HUES64 (cell line): Measurements from ENCODE around the gene LCLAT1.

Source experiments
- H3K27ac ChIP-seq: 2 replicates; pipeline ENCODE4 v1.7.0; 2013; ENCODE audit warnings: low read depth, low read length, inconsistent platforms
- H3K27me3 ChIP-seq: 2 replicates; pipeline ENCODE4 v1.6.1; 2013; ENCODE audit warnings: mild to moderate bottlenecking, low read length; ENCODE audit not compliant: insufficient read depth
- H3K36me3 ChIP-seq: 2 replicates; pipeline ENCODE4 v1.6.1; 2013; ENCODE audit warnings: mild to moderate bottlenecking, low read length; ENCODE audit not compliant: insufficient read depth
- H3K4me1 ChIP-seq: 2 replicates; pipeline ENCODE4 v1.6.1; 2013; ENCODE audit warnings: mild to moderate bottlenecking, low read length, moderate library complexity; ENCODE audit not compliant: insufficient read depth
- H3K4me3 ChIP-seq: 2 replicates; pipeline ENCODE4 v1.5.1; 2013; ENCODE audit warnings: mild to moderate bottlenecking, low read length, moderate library complexity
- H3K9ac ChIP-seq: 2 replicates; pipeline ENCODE4 v1.6.1; 2013; ENCODE audit warnings: mild to moderate bottlenecking, low read depth, low read length
- H3K9me3 ChIP-seq: 2 replicates; pipeline ENCODE4 v1.6.1; 2013; ENCODE audit warnings: low read depth, low read length; ENCODE audit not compliant: insufficient read depth
- WGBS: fragments of 150-250, 120-280 bp; methylation state at CpG from one replicate; pipeline ENCODE4 v1.1.7; 2013; ENCODE audit warnings: missing lambda C conversion rate; 5-methylcytosine and 5-hydroxymethylcytosine counted together

LCLAT1 gene

DNA sequence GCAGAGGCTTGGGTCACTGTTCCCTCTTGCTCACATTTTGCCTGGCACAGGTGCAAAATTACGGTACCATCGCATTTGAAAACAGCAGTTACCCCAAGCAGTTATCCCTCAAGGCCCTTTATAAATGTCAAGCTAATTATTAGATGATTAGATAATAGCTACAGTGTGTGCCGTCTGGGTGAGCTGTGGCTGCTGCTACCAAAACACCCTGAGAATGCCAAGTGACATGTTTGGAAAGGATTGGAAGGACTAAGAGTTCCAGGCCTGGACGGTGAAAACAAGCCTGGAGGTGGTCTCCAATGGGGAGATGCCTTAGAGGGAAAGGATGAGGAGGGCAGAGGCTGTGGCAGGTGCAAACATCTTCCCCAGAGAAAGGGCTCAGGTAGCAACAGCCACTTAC is 239.6 kb downstream of the LCLAT1 start:
- WGBS: 92% methylated on average over 4 of the region's 4 CpGs
- H3K4me1 ChIP-seq: no peaks in the 10 kb centered on the region
- H3K27ac ChIP-seq: no peak overlapping the region
- H3K36me3 ChIP-seq: no peaks in the 10 kb centered on the region
- no peaks in the 10 kb centered on the region for H3K27me3 ChIP-seq
- no peak overlapping the region for H3K9ac ChIP-seq
- H3K9me3 ChIP-seq: no peaks in the 10 kb centered on the region
- H3K4me3 ChIP-seq: no peak overlapping the region

DNA sequence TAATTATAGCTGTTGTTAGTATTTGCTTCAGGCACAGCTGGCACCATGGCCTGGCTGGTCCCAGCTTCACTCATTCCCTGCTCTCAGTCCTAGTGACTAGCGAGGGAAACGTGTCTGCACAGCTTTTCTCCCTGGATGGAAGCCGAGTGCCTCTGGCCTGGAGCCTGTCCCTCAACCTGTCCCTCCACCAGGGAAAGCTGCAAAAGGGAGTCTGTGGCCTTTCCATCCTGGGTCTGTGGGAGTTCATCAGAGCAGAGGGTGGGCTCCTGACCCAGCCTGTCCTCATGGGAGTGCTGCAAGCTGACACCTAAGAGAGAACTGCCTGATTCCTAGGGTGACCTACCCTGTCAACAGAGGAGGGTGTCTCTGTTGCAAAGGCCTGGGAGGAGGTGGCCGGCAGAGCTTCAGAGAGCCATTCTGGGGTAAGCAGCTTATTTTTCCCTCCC is 241.9 kb downstream of the LCLAT1 start:
- Histone ChIP-seq H3K9me3 (no peaks in the 10 kb centered on the region), H3K9ac (no peak overlapping the region), H3K27me3 (no peaks in the 10 kb centered on the region), H3K4me1 (no peaks in the 10 kb centered on the region), H3K36me3 (no peaks in the 10 kb centered on the region), H3K27ac (no peak overlapping the region), H3K4me3 (no peak overlapping the region)
- WGBS: 87% methylated on average over 4 of the region's 4 CpGs

DNA sequence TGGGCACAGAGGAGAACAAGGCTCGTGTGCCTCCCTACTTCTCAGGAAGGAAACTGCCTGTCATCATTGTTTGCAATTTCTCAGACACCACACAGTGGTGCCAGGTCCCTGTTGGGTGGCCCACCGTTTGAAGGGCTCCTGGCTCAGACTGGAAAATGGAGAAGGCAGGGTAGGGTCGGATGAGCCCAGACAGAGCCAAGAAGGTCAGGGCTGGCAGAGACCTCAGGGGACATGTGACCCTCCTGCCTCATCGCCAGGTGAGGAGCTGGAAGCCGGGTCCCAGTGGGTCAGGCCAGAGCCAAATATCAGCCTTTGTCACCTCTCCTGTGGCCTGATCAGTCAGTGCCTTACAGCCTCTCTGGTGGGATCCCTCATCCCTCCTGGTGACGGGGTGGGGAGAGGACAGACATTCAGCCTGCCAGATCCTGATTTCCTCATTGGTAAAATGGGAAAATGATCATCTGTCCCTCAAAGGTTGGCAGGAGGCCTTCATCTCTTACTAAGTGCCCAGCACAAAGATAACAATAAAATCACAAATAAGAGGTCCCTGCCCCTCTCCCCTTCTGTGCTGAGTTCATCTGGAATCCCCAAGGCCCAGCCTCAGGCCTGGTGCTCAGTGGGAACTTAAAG is 242.6 kb downstream of the LCLAT1 start:
- no peak overlapping the region for H3K9ac ChIP-seq
- H3K4me3 ChIP-seq: no peak overlapping the region
- H3K9me3 ChIP-seq: no peaks in the 10 kb centered on the region
- no peaks in the 10 kb centered on the region for H3K36me3 ChIP-seq
- no peaks in the 10 kb centered on the region for H3K4me1 ChIP-seq
- H3K27ac ChIP-seq: no peak overlapping the region
- 89% methylated on average over 6 of the region's 6 CpGs for WGBS
- no peaks in the 10 kb centered on the region for H3K27me3 ChIP-seq

DNA sequence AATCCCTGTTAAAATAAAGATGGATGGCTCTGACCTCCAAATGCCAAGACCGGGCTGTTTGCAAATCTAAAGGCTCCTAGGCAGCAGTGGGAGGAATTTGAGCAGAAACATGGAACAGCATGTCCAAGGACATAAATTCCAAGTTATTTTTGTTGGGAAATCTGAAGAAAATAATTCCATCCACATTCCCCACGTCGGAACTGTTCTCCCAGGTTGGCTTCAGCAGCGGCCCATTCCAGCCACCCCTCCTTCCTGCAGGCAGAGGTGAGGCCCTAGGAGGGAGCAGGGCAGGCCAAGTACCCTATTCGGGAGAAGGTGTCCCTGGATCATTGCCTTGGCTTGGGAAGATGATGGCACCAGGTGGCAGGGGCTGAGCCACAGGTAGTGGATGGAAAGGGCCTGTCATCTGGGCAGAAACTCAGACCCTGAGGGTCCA is 243.1 kb downstream of the LCLAT1 start:
- H3K4me3 ChIP-seq: no peak overlapping the region
- H3K9me3 ChIP-seq: no peaks in the 10 kb centered on the region
- H3K9ac ChIP-seq: no peak overlapping the region
- no peaks in the 10 kb centered on the region for H3K4me1 ChIP-seq
- no peaks in the 10 kb centered on the region for H3K27me3 ChIP-seq
- H3K27ac ChIP-seq: no peak overlapping the region
- no peaks in the 10 kb centered on the region for H3K36me3 ChIP-seq
- whole genome bisulfite sequencing: 89% methylated on average over 5 of the region's 5 CpGs

DNA sequence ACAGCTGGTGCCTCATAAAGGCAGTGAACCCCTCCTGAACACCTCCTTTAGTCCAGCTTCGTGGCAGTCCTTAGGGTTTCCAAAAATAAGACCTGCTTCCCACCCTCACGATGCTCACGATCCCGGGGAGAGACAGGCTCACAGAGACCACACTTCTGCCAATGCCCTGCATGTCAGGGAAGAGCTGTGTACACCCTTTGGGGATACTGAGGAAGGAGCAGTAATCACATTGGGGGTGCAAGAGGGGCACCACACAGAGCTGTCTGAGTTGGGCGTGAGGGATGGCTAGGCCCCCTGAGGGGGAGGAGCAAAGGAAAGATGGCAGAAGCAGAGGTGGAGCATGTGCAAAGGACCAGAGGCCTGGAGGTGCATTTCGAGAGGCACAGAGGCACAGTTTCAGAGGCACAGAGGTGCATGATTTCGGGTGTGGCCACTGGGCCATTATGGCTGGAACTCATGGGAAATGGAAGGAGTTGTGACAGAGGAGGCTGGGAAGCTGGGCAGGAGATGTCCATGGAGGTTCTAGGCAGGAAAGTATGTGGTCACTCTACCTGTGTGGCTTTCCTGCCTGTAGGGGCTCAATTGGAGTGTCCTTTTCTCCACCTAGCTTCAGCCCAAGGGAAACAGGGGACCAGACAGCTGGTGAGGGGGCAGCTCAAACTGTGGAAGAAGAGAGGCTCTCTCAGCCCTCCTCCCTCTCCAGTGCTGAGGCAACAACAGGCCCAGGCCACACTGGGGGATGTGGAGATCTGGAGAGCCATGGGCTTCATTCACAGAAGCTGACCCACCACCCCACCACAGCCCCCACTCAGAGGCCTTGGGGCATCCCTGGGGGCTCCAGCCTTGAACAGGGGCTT is 244.3 kb downstream of the LCLAT1 start:
- WGBS: 92% methylated on average over 7 of the region's 7 CpGs
- H3K9ac ChIP-seq: no peak overlapping the region
- no peak overlapping the region for H3K27ac ChIP-seq
- no peaks in the 10 kb centered on the region for H3K27me3 ChIP-seq
- no peaks in the 10 kb centered on the region for H3K9me3 ChIP-seq
- H3K4me1 ChIP-seq: no peaks in the 10 kb centered on the region
- H3K4me3 ChIP-seq: no peak overlapping the region
- H3K36me3 ChIP-seq: no peaks in the 10 kb centered on the region

DNA sequence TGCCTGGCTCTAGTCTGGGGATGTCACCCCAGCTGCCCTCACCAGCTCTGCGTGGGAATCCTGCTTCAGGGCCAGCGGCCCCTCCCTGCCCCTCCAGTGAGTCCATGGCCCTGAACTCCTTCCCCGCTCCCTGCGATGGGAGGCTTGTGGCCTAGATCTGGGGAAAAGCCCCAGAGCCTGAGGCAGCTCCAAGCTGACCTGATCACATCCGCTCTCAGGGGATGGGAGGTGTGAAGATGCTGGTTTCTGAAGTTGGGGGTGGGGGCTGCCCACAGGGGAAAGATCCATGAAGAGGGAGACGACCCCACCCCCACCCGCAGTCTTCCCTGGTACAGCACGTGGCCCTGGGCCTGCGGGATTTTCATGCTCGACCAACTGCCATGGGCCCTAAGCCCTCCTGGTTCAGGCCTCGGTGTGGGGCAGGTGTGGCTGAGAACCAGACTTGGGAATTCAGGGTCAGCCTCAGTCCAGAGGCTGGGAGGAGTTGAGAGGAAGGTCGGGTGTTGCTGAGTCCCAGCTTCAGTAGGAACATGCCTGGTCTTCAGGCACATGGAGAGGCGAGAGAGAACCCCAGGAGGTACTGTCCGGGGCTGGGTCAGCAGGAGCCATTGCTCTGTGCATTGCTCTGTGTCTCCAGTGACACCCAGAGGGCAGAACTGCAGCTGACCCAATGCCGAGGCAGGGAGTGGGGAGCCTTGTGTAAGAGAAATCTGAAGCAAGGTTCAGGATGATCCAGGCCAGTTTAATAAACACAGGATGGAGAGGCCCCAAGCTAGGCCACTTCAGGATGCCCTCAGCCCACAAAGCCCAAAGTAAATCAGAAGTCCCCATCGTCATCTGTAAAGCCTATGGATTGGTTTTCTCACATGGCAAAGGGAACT is 245.1 kb downstream of the LCLAT1 start:
- H3K9ac ChIP-seq: no peak overlapping the region
- no peak overlapping the region for H3K4me3 ChIP-seq
- no peaks in the 10 kb centered on the region for H3K36me3 ChIP-seq
- 91% methylated on average over 16 of the region's 16 CpGs for WGBS
- H3K4me1 ChIP-seq: no peaks in the 10 kb centered on the region; the same call in 1 of the 2 replicates
- no peak overlapping the region for H3K27ac ChIP-seq
- H3K9me3 ChIP-seq: no peaks in the 10 kb centered on the region
- no peaks in the 10 kb centered on the region for H3K27me3 ChIP-seq

DNA sequence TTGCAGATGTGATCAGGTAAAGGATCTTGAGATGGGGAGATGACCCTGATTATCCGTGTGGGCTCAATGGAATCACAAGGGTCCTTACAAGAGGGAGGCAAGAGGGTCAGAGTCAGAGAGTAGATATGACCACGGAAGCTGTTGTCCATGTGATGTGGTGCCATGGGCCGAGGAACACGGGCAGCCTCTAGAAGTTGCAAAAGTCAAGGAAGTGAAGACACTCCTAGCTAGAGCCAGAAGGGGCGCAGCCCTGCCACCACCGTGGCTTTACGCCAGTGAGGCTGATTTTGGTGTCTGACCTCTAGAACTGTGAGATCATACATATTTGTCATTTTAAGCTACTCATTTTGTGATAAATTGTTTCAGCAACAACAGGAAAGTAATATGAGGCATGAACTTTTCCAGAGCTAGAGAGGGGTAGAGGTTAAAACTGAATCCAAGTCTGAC is 245.8 kb downstream of the LCLAT1 start:
- no peak overlapping the region for H3K27ac ChIP-seq
- no peaks in the 10 kb centered on the region for H3K27me3 ChIP-seq
- H3K9me3 ChIP-seq: 0 out of 2 replicates have a peak, but pooled peaks cover 3% of the 10 kb centered on the region
- no peaks in the 10 kb centered on the region for H3K36me3 ChIP-seq
- H3K4me1 ChIP-seq: no peaks in the 10 kb centered on the region; the same call in 1 of the 2 replicates
- H3K9ac ChIP-seq: no peak overlapping the region
- 87% methylated on average over 7 of the region's 7 CpGs for WGBS
- no peak overlapping the region for H3K4me3 ChIP-seq
